BE2C (cell line): ENCODE data around the gene ARID4B.

ENCODE experiments used
- DNase-seq: peaks from one replicate; pipeline ENCODE4 v3.0.0-alpha.2; 2020
- H3K27me3 ChIP-seq: fragments of 250-450 bp; sonication (Bioruptor Pico); 2 replicates; pipeline ENCODE4 v1.5.1; 2020; ENCODE audit warnings: mild to moderate bottlenecking
- H3K36me3 ChIP-seq: fragments of 250-450 bp; sonication (Bioruptor Pico); 2 replicates; pipeline ENCODE4 v1.5.1; 2020; ENCODE audit warnings: mild to moderate bottlenecking
- H3K4me1 ChIP-seq: fragments of 250-450 bp; sonication (Bioruptor Pico); 2 replicates; pipeline ENCODE4 v1.5.1; 2020
- H3K4me3 ChIP-seq: 2 replicates; pipeline ENCODE4 v1.5.1; 2011; ENCODE audit warnings: low read depth, low read length
- H3K9me3 ChIP-seq: fragments of 250-450 bp; sonication (Bioruptor Pico); 2 replicates; pipeline ENCODE4 v1.5.1; 2020
- CTCF ChIP-seq: IDR thresholded peaks from 2 replicates; pipeline ENCODE4 v1.5.1; 2012; ENCODE audit warnings: mild to moderate bottlenecking, low read depth, low read length

The ARID4B gene

GRCh38 chr1:235147269-235147668 is 180.7 kb downstream of the ARID4B start:
- no peaks in the 10 kb centered on the region for H3K4me1 ChIP-seq
- peaks cover 68% of the 10 kb centered on the region for H3K36me3 ChIP-seq
- no peak for DNase-seq

GRCh38 chr1:235145639-235146038 is 182.3 kb downstream of the ARID4B start:
- Histone ChIP-seq H3K4me1 (no peaks in the 10 kb centered on the region), H3K9me3 (no peaks in the 10 kb centered on the region), H3K27me3 (no peaks in the 10 kb centered on the region), H3K4me3 (no peak overlapping the region), H3K36me3 (peaks cover 64% of the 10 kb centered on the region)
- DNase-seq, result no peak
- TF ChIP-seq CTCF, result no peak

More at GRCh38 chr1:235147269-235147668, 180.7 kb downstream of the ARID4B start:
- TF ChIP-seq CTCF, result no peak
- Histone ChIP-seq H3K9me3 (no peaks in the 10 kb centered on the region), H3K27me3 (no peaks in the 10 kb centered on the region), H3K4me3 (no peak overlapping the region)

- no peaks in the 10 kb centered on the region for H3K9me3 ChIP-seq
- no peak for TF ChIP-seq CTCF
- no peak for DNase-seq
- no peaks in the 10 kb centered on the region for H3K27me3 ChIP-seq
- H3K4me1 ChIP-seq, result no peaks in the 10 kb centered on the region
- H3K36me3 ChIP-seq, result peaks cover 58% of the 10 kb centered on the region
- no peak overlapping the region for H3K4me3 ChIP-seq
Observed at GRCh38 chr1:235142991-235143390, 185.0 kb downstream of the ARID4B start.

- peaks cover 61% of the 10 kb centered on the region for H3K36me3 ChIP-seq
- H3K4me1 ChIP-seq, result peaks cover 2% of the 10 kb centered on the region; the same call in 1 of the 2 replicates
- no peak for DNase-seq
- no peak for TF ChIP-seq CTCF
- H3K4me3 ChIP-seq, result no peak overlapping the region
- H3K9me3 ChIP-seq, result no peaks in the 10 kb centered on the region
- H3K27me3 ChIP-seq, result no peaks in the 10 kb centered on the region
Observed at GRCh38 chr1:235139315-235139714, 188.7 kb downstream of the ARID4B start.

- Histone ChIP-seq H3K4me1 (peaks cover 2% of the 10 kb centered on the region; the same call in 1 of the 2 replicates), H3K4me3 (no peak overlapping the region), H3K9me3 (no peaks in the 10 kb centered on the region), H3K36me3 (peaks cover 65% of the 10 kb centered on the region), H3K27me3 (no peaks in the 10 kb centered on the region)
- DNase-seq, result no peak
- no peak for TF ChIP-seq CTCF
Observed at GRCh38 chr1:235138821-235139220, 189.2 kb downstream of the ARID4B start.

GRCh38 chr1:235136111-235136510 is 191.9 kb downstream of the ARID4B start:
- Histone ChIP-seq H3K36me3 (peaks cover 47% of the 10 kb centered on the region), H3K4me3 (no peak overlapping the region), H3K27me3 (no peaks in the 10 kb centered on the region), H3K4me1 (peaks cover 2% of the 10 kb centered on the region; the same call in 1 of the 2 replicates), H3K9me3 (no peaks in the 10 kb centered on the region)
- peak; percentile 38 for DNase-seq
- TF ChIP-seq CTCF, result no peak
